Natural killer cell (primary cell): Measurements from ENCODE around the gene COPG2. TPM values are rescaled to one million over a fixed set of nuclear protein-coding genes. Genes with fewer than 3 reads are reported as not detected.

Source experiments
- ATAC-seq, 3 donors: fragments of 150-1000 bp in 2 of 3; fragments of 200-7000 bp in 1 of 3; cut with Tn5 transposase; 1 replicate in 1 of 3; 2 replicates in 2 of 3; pipeline ENCODE4 v1.10.0; 2021; ENCODE audit warnings: mild to moderate bottlenecking in 2 of 3, moderate library complexity in 2 of 3
- DNase-seq, 2 donors: peaks; one replicate each; pipeline versions ENCODE4 v3.0.0 to v3.0.0-alpha.2; 2013 to 2021; ENCODE audit warnings: mixed read lengths in 1 of 2
- H3K27ac ChIP-seq: one replicate; pipeline ENCODE4 v1.5.1; 2013; ENCODE audit warnings: mild to moderate bottlenecking, low read length
- H3K27me3 ChIP-seq: one replicate; pipeline ENCODE4 v1.6.1; 2013; ENCODE audit warnings: low read length; ENCODE audit not compliant: control insufficient read depth, insufficient read depth
- H3K36me3 ChIP-seq: one replicate; pipeline ENCODE4 v1.6.1; 2013; ENCODE audit warnings: low read length; ENCODE audit not compliant: control insufficient read depth, insufficient read depth
- H3K4me1 ChIP-seq: one replicate; pipeline ENCODE4 v1.6.1; 2013; ENCODE audit warnings: low read length; ENCODE audit not compliant: control insufficient read depth, insufficient read depth
- H3K4me3 ChIP-seq: one replicate; pipeline ENCODE4 v1.5.1; 2013; ENCODE audit warnings: low read length
- H3K9me3 ChIP-seq: one replicate; pipeline ENCODE4 v1.6.1; 2013; ENCODE audit warnings: low read length; ENCODE audit not compliant: control insufficient read depth, insufficient read depth
- H3K27ac Mint-ChIP-seq, 2 donors: one replicate each; pipeline ENCODE4 v1.8.0; 2022; ENCODE audit warnings: mild to moderate bottlenecking in 2 of 2, mixed read lengths in 2 of 2, moderate library complexity in 1 of 2
- H3K27me3 Mint-ChIP-seq, 2 donors: one replicate each; pipeline ENCODE4 v1.8.0; 2022; ENCODE audit warnings: low read depth in 2 of 2, mixed read lengths in 2 of 2
- H3K36me3 Mint-ChIP-seq: one replicate; pipeline ENCODE4 v1.8.0; 2022; ENCODE audit warnings: mixed read lengths
- H3K4me1 Mint-ChIP-seq, 2 donors: one replicate each; pipeline ENCODE4 v1.8.0; 2022; ENCODE audit warnings: mixed read lengths in 2 of 2
- H3K4me3 Mint-ChIP-seq: one replicate; pipeline ENCODE4 v1.8.0; 2022; ENCODE audit warnings: mild to moderate bottlenecking, moderate library complexity, mixed read lengths
- H3K9me3 Mint-ChIP-seq, 2 donors: one replicate each; pipeline ENCODE4 v1.8.0; 2022; ENCODE audit warnings: mixed read lengths in 2 of 2
- whole genome bisulfite sequencing: methylation state at CpG from one replicate; pipeline ENCODE4 v1.1.7; 2013; ENCODE audit warnings: missing lambda C conversion rate; ENCODE audit not compliant: insufficient coverage; 5-methylcytosine and 5-hydroxymethylcytosine counted together
- intact Hi-C: fragments of 100-400 bp; cut with micrococcal nuclease; formaldehyde crosslinking; loops from one replicate; pipeline ENCODE4 v1.14.2; 2022
- total RNA-seq, 4 donors: library from RNA; stranded (reverse); fragments of 120-200 nt in 1 of 4; gene quantifications; one replicate each; pipeline versions ENCODE4 v1.2.3 to v1.2.4, GENCODE V29; 2013 to 2022
- TF ChIP-seq, protein P1 (sequence below): fragments of 200-600 bp; IDR thresholded peaks from one replicate; pipeline ENCODE4 v1.8.0; 2022; ENCODE audit warnings: antibody characterized with exemption

Gene COPG2
- total RNA-seq, 3 donors from 2014 or later (not counting 1 experiment from before 2014, with no cell fraction given): 6.6 to 9.1 (median 8.9) TPM

DNA sequence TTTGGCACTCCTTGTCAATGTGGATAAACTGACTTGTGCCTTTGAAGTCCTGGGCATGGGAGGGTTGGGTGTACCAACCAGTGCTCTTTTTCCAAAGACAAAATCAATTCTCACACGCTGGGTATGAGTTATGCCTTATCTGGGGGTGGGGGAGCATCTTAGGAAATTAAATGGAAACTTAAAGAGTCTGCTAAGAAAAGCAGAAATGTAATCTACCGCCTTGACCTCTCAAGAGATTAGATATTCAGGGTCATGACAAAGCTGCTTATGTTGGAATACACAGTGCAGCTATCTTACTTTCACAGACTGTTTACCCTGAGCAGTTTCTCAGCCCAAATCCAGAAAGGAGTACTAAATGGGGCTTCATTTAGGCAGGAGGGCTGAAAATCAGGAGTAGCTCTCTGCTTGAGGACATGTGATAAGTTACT lies 174.1 kb downstream of the COPG2 start:
- peaks cover 3% of the 10 kb centered on the region for H3K9me3 ChIP-seq
- H3K4me1 ChIP-seq: peaks cover 17% of the 10 kb centered on the region
- Mint-ChIP-seq H3K36me3 (no peaks in the 10 kb centered on the region), H3K27ac (no peak overlapping the region), H3K27me3 (peaks cover 34 to 36% of the 10 kb centered on the region in 2 donors), H3K4me1 (peaks cover 0 to 15% of the 10 kb centered on the region in 2 donors), H3K9me3 (no peaks in the 10 kb centered on the region), H3K4me3 (no peak overlapping the region)
- no peaks in the 10 kb centered on the region for H3K36me3 ChIP-seq
- TF ChIP-seq, protein P1, sequence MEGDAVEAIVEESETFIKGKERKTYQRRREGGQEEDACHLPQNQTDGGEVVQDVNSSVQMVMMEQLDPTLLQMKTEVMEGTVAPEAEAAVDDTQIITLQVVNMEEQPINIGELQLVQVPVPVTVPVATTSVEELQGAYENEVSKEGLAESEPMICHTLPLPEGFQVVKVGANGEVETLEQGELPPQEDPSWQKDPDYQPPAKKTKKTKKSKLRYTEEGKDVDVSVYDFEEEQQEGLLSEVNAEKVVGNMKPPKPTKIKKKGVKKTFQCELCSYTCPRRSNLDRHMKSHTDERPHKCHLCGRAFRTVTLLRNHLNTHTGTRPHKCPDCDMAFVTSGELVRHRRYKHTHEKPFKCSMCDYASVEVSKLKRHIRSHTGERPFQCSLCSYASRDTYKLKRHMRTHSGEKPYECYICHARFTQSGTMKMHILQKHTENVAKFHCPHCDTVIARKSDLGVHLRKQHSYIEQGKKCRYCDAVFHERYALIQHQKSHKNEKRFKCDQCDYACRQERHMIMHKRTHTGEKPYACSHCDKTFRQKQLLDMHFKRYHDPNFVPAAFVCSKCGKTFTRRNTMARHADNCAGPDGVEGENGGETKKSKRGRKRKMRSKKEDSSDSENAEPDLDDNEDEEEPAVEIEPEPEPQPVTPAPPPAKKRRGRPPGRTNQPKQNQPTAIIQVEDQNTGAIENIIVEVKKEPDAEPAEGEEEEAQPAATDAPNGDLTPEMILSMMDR: no peak
- 87% methylated on average over 1 of the region's 2 CpGs for WGBS
- ATAC-seq (no peak), DNase-seq (no peak)
- no peak overlapping the region for H3K27ac ChIP-seq
- peaks cover 14% of the 10 kb centered on the region for H3K27me3 ChIP-seq
- intact Hi-C loops: no loop called here
- no peak overlapping the region for H3K4me3 ChIP-seq

DNA sequence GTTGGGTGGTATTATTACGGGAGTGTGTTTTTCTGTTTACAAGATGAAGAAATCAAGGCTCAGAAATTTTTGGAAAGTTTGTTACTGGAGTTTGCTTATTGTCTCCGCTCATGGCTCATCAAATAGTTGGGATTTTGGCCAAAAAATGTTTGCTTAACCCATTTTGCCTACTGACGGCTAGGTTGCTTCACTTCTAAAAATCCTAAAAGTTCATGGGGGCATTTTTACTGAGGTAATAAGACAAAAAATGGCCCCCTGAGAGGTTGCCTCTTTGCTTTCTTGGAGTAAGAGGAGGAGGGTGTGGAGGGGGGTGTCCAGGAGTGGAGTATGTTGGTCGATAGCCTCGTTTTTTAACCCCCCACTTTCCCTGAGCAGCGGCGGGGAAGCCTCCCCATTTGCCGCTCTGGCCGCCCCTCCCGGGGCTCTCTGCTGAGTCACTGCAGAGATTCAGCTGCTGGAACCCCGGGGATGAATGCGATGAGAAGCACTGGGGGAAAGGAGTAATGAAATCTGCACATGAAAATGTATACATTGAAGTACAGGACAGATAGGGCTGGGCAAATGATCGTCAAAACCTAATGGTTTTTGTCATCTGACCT lies 175.2 kb downstream of the COPG2 start:
- DNase-seq (no peak), ATAC-seq (no peak)
- Histone ChIP-seq H3K4me1 (peaks cover 17% of the 10 kb centered on the region), H3K4me3 (no peak overlapping the region), H3K27me3 (peaks cover 14% of the 10 kb centered on the region), H3K36me3 (no peaks in the 10 kb centered on the region), H3K27ac (no peak overlapping the region), H3K9me3 (peaks cover 3% of the 10 kb centered on the region)
- H3K36me3 Mint-ChIP-seq: no peaks in the 10 kb centered on the region
- peaks cover 38 to 45% of the 10 kb centered on the region in 2 donors for H3K27me3 Mint-ChIP-seq
- intact Hi-C loops: no loop called here
- WGBS: 34% methylated on average over 13 of the region's 13 CpGs
- H3K4me1 Mint-ChIP-seq: peaks cover 0 to 15% of the 10 kb centered on the region in 2 donors
- no peak overlapping the region for H3K27ac Mint-ChIP-seq
- H3K9me3 Mint-ChIP-seq: no peaks in the 10 kb centered on the region
- TF ChIP-seq, protein P1: no peak
- no peak overlapping the region for H3K4me3 Mint-ChIP-seq

DNA sequence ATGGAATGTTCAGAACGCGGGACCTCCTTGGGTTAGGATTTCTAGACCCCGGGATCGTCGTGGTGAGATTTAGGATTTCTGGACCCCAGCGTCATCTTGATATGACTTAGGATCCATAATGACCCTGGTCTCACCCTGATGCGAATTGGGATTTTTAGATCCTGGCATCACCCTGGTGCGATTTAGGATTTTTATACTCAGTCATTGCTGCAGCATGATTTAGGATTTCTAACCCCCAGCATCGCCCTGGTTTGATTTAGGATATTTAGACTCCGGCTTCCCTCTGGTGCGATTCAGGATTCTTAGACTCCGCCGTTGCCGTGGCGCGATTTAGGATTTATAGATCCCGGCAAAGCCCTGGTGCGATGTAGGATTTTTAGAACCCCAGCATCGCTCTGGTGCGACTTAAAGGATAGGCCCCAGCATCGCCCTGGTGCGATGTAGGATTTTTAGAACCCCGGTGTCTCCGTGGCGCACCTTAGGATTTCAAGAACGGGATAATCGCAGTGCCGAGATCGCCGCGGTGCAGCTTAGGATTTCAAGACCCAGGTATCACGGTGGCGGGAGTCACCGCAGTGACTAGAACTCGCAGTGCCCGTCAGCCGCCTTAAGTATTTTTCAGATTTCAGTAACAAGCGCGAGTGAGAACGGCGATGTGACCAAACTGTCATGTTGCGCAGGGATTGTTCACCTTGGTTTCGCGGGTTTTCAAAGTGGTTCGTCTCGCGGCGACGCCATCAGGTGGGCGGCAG lies 175.8 kb downstream of the COPG2 start:
- H3K27ac Mint-ChIP-seq: no peak overlapping the region
- peaks cover 14% of the 10 kb centered on the region for H3K27me3 ChIP-seq

More for the DNA sequence above, 175.8 kb downstream of the COPG2 start:
- Histone ChIP-seq H3K4me1 (peaks cover 17% of the 10 kb centered on the region), H3K4me3 (no peak overlapping the region), H3K27ac (no peak overlapping the region), H3K9me3 (peaks cover 3% of the 10 kb centered on the region), H3K36me3 (no peaks in the 10 kb centered on the region)
- Mint-ChIP-seq H3K4me1 (peaks cover 0 to 15% of the 10 kb centered on the region in 2 donors), H3K9me3 (no peaks in the 10 kb centered on the region), H3K4me3 (no peak overlapping the region), H3K36me3 (no peaks in the 10 kb centered on the region), H3K27me3 (peaks cover 38 to 50% of the 10 kb centered on the region in 2 donors)
- 58% methylated on average over 50 of the region's 50 CpGs for WGBS
- TF ChIP-seq, protein P1: no peak
- ATAC-seq (no peak), DNase-seq (peak in 1 of 2 donors; percentile 27)
- intact Hi-C loops: no loop called here
